Activated CD8-positive, alpha-beta memory T cell treated with anti-CD3 and anti-CD28 coated beads, Interleukin-2, amount 50 U/mL, for 48 hours (primary cell): ENCODE results near the gene HLF.

Experiments
- DNase-seq: peaks from one replicate; pipeline ENCODE4 v3.0.0-alpha.2; 2020

The HLF gene

GRCh38 chr17:55294042-55294751 is 29.4 kb downstream of the HLF start:
- no peak for DNase-seq

- peak; percentile 67 for DNase-seq
These were observed 30.8 kb downstream of the HLF start for GRCh38 chr17:55295411-55296170.

GRCh38 chr17:55296171-55296695 is 31.5 kb downstream of the HLF start:
- no peak for DNase-seq

- no peak for DNase-seq
These were observed 31.9 kb downstream of the HLF start for GRCh38 chr17:55296699-55297098.

- DNase-seq, result no peak
These were observed 33.5 kb downstream of the HLF start for GRCh38 chr17:55298111-55298730.

- no peak for DNase-seq
These were observed 34.5 kb downstream of the HLF start for GRCh38 chr17:55299162-55299838.

GRCh38 chr17:55299890-55300289 is 35.1 kb downstream of the HLF start:
- DNase-seq, result no peak

GRCh38 chr17:55300479-55301290 is 35.9 kb downstream of the HLF start:
- no peak for DNase-seq

GRCh38 chr17:55301521-55302406 is 37.0 kb downstream of the HLF start:
- DNase-seq, result no peak

GRCh38 chr17:55302407-55302787 is 37.6 kb downstream of the HLF start:
- no peak for DNase-seq

- no peak for DNase-seq
These were observed 38.3 kb downstream of the HLF start for GRCh38 chr17:55303008-55303493.

- no peak for DNase-seq
These were observed 39.0 kb downstream of the HLF start for GRCh38 chr17:55303701-55304145.

GRCh38 chr17:55304171-55304859 is 39.6 kb downstream of the HLF start:
- no peak for DNase-seq

- no peak for DNase-seq
These were observed 40.7 kb downstream of the HLF start for GRCh38 chr17:55305321-55306087.

GRCh38 chr17:55307879-55308278 is 43.1 kb downstream of the HLF start:
- DNase-seq, result no peak

GRCh38 chr17:55308613-55309391 is 44.0 kb downstream of the HLF start:
- no peak for DNase-seq

GRCh38 chr17:55311767-55312375 is 47.1 kb downstream of the HLF start:
- DNase-seq, result no peak

GRCh38 chr17:55312852-55313251 is 48.1 kb downstream of the HLF start:
- DNase-seq, result no peak
